DOHH2 (cell line): ENCODE results near the gene B4GALT1.

Experiments used
- H3F3A ChIP-seq: fragments of 200-600 bp; sonication (generic), shearing (Covaris generic); 2 replicates; pipeline ENCODE4 v1.6.0; 2016; ENCODE audit warnings: antibody characterized with exemption, mild to moderate bottlenecking; ENCODE audit not compliant: control insufficient read depth, insufficient read depth
- H3K27ac ChIP-seq: fragments of 200-600 bp; sonication (generic); 2 replicates; pipeline ENCODE4 v1.5.1; 2014; ENCODE audit warnings: low read depth, mild to moderate bottlenecking, low read length, moderate library complexity
- H3K27me3 ChIP-seq: fragments of 200-600 bp; sonication (generic); 2 replicates; pipeline ENCODE4 v1.6.1; 2014; ENCODE audit warnings: mild to moderate bottlenecking, low read length, mixed read lengths; ENCODE audit not compliant: control insufficient read depth
- H3K36me3 ChIP-seq: fragments of 200-600 bp; sonication (generic); 2 replicates; pipeline ENCODE4 v1.6.1; 2014; ENCODE audit warnings: mild to moderate bottlenecking, low read length, moderate library complexity, mixed read lengths; ENCODE audit not compliant: control insufficient read depth
- H3K4me1 ChIP-seq: fragments of 200-600 bp; sonication (generic); 2 replicates; pipeline ENCODE4 v1.6.1; 2014; ENCODE audit warnings: mild to moderate bottlenecking, low read length, mixed read lengths; ENCODE audit not compliant: control insufficient read depth
- H3K4me2 ChIP-seq: fragments of 200-600 bp; sonication (generic); 2 replicates; pipeline ENCODE4 v1.6.0; 2014; ENCODE audit warnings: mild to moderate bottlenecking, low read length, moderate library complexity
- H3K4me3 ChIP-seq: fragments of 200-600 bp; sonication (generic); 2 replicates; pipeline ENCODE4 v1.5.1; 2014; ENCODE audit warnings: mild to moderate bottlenecking, low read length, mixed read lengths
- H3K79me2 ChIP-seq: fragments of 200-600 bp; sonication (generic); 2 replicates; pipeline ENCODE4 v1.6.1; 2014; ENCODE audit warnings: mild to moderate bottlenecking, low read length, mixed read lengths; ENCODE audit not compliant: control insufficient read depth
- H3K9me2 ChIP-seq: fragments of 200-600 bp; sonication (generic); replicated peaks from 2 replicates; pipeline ENCODE4 v1.6.1; 2014; ENCODE audit warnings: mild to moderate bottlenecking, low read length, mixed read lengths; ENCODE audit not compliant: control insufficient read depth
- H3K9me3 ChIP-seq: fragments of 200-600 bp; sonication (generic); 2 replicates; pipeline ENCODE4 v1.6.1; 2014; ENCODE audit warnings: antibody characterized with exemption, low read length, mixed read lengths; ENCODE audit not compliant: control insufficient read depth, insufficient read depth
- H4K20me1 ChIP-seq: fragments of 200-600 bp; sonication (generic); 2 replicates; pipeline ENCODE4 v1.6.0; 2014; ENCODE audit warnings: low read depth, mild to moderate bottlenecking, antibody characterized with exemption, low read length, moderate library complexity; ENCODE audit not compliant: control insufficient read depth, insufficient read depth
- CTCF ChIP-seq: fragments of 200-600 bp; sonication (generic); IDR thresholded peaks from one replicate; pipeline ENCODE4 v1.5.1; 2014; ENCODE audit warnings: antibody characterized with exemption, mild to moderate bottlenecking, low read depth, low read length; ENCODE audit not compliant: poor library complexity, severe bottlenecking
- EZH2phosphoT487 ChIP-seq: fragments of 200-600 bp; sonication (generic); IDR thresholded peaks from 2 replicates; pipeline ENCODE4 v1.6.1; 2017; ENCODE audit warnings: borderline replicate concordance, mild to moderate bottlenecking, antibody characterized with exemption, low read length, moderate library complexity, mixed read lengths

Gene B4GALT1

GRCh38 chr9:33157960-33158842 is 8.9 kb downstream of the B4GALT1 start:
- no peak overlapping the region; the same call in 1 of the 2 replicates for H3K27ac ChIP-seq
- TF ChIP-seq CTCF (no peak), EZH2phosphoT487 (no peak)
- H3F3A ChIP-seq: peaks cover 18% of the 10 kb centered on the region; the same call in 1 of the 2 replicates
- H3K9me2 ChIP-seq: no peaks in the 10 kb centered on the region
- H3K4me3 ChIP-seq: peak overlapping the region; percentile 49
- H3K4me1 ChIP-seq: peaks cover 73% of the 10 kb centered on the region
- H4K20me1 ChIP-seq: peaks cover 12% of the 10 kb centered on the region; the same call in 1 of the 2 replicates
- no peaks in the 10 kb centered on the region for H3K36me3 ChIP-seq
- peak overlapping the region; percentile 71 for H3K4me2 ChIP-seq
- no peaks in the 10 kb centered on the region for H3K9me3 ChIP-seq
- peaks cover 97% of the 10 kb centered on the region for H3K79me2 ChIP-seq
- no peaks in the 10 kb centered on the region for H3K27me3 ChIP-seq

DNA sequence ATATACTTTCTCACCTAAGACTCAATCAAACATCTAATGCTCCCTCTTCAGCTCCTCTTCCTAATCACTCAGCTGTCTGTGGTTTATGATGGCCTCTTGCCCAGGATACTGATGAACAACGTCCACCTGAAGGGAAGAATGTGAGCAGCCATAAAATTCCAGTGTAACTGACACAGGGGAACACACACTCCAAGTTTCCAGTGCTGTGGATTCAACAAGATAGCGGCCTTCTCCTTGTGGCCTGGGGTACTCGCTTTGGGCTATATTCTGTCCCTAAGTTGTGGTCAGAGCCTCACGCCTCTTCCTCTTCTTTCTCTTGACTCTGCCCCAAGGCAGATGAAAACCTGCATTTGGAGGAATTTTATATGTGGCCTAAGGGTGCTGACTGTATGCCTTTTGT is 11.7 kb downstream of the B4GALT1 start:
- Histone ChIP-seq H3K9me2 (no peaks in the 10 kb centered on the region), H4K20me1 (peaks cover 19% of the 10 kb centered on the region; the same call in 1 of the 2 replicates), H3K9me3 (no peaks in the 10 kb centered on the region), H3F3A (peaks cover 18% of the 10 kb centered on the region; the same call in 1 of the 2 replicates), H3K4me2 (no peak overlapping the region), H3K36me3 (no peaks in the 10 kb centered on the region), H3K27me3 (no peaks in the 10 kb centered on the region), H3K27ac (no peak overlapping the region), H3K4me3 (no peak overlapping the region), H3K4me1 (peaks cover 50% of the 10 kb centered on the region), H3K79me2 (peaks cover 97% of the 10 kb centered on the region)
- no peak for TF ChIP-seq EZH2phosphoT487
- no peak for TF ChIP-seq CTCF

DNA sequence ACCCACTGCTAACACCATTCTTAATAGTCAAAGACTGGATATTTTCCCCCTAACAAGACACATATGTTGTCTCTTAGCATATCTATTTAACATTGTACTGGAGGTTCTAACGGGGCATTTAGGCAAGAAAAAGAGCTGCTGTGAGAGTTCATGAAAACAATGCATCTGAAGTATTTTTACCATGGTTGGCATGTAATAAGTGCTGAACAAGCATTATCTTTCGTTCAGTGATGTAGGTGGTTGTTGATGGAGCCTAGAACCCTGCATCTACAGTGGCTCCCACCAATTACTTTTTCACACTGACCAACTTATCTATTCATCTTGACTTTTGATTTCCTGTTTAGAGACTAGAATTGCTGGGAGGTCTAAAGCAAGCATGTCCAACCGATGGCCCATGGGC is 12.8 kb downstream of the B4GALT1 start:
- no peaks in the 10 kb centered on the region for H3K36me3 ChIP-seq
- peaks cover 40% of the 10 kb centered on the region for H3K4me1 ChIP-seq
- H3K9me3 ChIP-seq: no peaks in the 10 kb centered on the region
- H3K9me2 ChIP-seq: no peaks in the 10 kb centered on the region
- no peak overlapping the region for H3K4me3 ChIP-seq
- peaks cover 93% of the 10 kb centered on the region for H3K79me2 ChIP-seq
- peaks cover 12% of the 10 kb centered on the region; the same call in 1 of the 2 replicates for H3F3A ChIP-seq
- H4K20me1 ChIP-seq: peaks cover 10% of the 10 kb centered on the region; the same call in 1 of the 2 replicates
- no peak for TF ChIP-seq CTCF
- H3K27me3 ChIP-seq: no peaks in the 10 kb centered on the region
- H3K4me2 ChIP-seq: peak overlapping the region; percentile 37
- H3K27ac ChIP-seq: no peak overlapping the region
